Measurements from ENCODE around the gene ZDHHC18.

GRCh38 chr1:26794391-26794790 is 32.1 kb upstream of the ZDHHC18 start:
- TF ChIP-seq, protein P1, sequence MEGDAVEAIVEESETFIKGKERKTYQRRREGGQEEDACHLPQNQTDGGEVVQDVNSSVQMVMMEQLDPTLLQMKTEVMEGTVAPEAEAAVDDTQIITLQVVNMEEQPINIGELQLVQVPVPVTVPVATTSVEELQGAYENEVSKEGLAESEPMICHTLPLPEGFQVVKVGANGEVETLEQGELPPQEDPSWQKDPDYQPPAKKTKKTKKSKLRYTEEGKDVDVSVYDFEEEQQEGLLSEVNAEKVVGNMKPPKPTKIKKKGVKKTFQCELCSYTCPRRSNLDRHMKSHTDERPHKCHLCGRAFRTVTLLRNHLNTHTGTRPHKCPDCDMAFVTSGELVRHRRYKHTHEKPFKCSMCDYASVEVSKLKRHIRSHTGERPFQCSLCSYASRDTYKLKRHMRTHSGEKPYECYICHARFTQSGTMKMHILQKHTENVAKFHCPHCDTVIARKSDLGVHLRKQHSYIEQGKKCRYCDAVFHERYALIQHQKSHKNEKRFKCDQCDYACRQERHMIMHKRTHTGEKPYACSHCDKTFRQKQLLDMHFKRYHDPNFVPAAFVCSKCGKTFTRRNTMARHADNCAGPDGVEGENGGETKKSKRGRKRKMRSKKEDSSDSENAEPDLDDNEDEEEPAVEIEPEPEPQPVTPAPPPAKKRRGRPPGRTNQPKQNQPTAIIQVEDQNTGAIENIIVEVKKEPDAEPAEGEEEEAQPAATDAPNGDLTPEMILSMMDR (IDR thresholded peaks at IDR 0.05), result no peak
- no peak for TF ChIP-seq POLR2A (IDR thresholded peaks at IDR 0.05)
